Thyroid gland (tissue), 4 donors: Measurements from ENCODE around the gene OR6C65.

Experiments
- POLR2A ChIP-seq, 2 donors: fragments of 450-650 bp; IDR thresholded peaks; one replicate each; pipeline ENCODE4 v1.6.1; 2017; ENCODE audit warnings: antibody characterized with exemption in 2 of 2, mild to moderate bottlenecking in 2 of 2, moderate library complexity in 1 of 2
- TF ChIP-seq, protein P1 (sequence below), 6 experiments: fragments of 200-600 bp in 3 of 6; fragments of 450-650 bp in 3 of 6; sonication (generic) in 3 of 6; IDR thresholded peaks; one replicate each; pipeline ENCODE4 v1.5.1; 2016 to 2019; ENCODE audit warnings: antibody characterized with exemption in 6 of 6, mild to moderate bottlenecking in 2 of 6, inconsistent platforms in 1 of 6, moderate library complexity in 1 of 6

DNA sequence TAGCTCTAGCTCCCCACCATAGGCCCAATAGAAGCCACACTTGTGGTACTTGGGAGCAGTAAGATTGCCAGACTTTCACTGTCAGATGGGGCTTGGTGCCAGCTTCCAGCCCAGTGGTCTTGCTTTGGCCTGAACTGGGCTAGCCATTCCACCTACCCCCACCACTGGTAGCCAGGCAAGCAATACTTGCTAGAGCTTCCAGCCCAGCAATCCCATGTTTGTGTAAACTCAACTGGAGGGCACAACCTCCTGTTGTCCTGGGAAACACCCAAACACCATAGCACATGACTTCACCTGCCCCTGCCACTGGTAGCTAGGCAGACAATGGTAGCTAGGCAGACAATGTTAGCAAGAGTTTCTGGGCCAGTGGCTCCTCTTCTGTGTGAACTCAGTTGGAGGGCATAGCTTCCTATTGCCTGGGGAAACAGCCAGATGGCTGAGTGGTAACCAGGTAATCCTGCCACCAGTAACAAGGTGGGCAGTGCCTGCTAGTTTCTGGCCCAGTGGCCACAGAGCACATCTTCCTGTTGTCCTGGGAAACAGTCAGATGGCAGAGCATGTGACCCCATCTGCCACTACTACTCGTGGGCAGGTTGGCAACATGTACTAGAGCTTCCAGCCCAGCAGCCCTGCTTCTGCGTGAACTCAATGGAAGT lies 20.1 kb downstream of the OR6C65 start:
- TF ChIP-seq POLR2A (IDR thresholded peaks at IDR 0.05) = no peak
- TF ChIP-seq, protein P1, sequence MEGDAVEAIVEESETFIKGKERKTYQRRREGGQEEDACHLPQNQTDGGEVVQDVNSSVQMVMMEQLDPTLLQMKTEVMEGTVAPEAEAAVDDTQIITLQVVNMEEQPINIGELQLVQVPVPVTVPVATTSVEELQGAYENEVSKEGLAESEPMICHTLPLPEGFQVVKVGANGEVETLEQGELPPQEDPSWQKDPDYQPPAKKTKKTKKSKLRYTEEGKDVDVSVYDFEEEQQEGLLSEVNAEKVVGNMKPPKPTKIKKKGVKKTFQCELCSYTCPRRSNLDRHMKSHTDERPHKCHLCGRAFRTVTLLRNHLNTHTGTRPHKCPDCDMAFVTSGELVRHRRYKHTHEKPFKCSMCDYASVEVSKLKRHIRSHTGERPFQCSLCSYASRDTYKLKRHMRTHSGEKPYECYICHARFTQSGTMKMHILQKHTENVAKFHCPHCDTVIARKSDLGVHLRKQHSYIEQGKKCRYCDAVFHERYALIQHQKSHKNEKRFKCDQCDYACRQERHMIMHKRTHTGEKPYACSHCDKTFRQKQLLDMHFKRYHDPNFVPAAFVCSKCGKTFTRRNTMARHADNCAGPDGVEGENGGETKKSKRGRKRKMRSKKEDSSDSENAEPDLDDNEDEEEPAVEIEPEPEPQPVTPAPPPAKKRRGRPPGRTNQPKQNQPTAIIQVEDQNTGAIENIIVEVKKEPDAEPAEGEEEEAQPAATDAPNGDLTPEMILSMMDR (IDR thresholded peaks at IDR 0.05) = no peak
